ENCODE measurements around the gene RICTOR.

GRCh38 chr5:38921174-38921573 lies 153.0 kb downstream of the RICTOR start:
- no peak for TF ChIP-seq ZSCAN18 (CRISPR knock-in tag; IDR thresholded peaks at IDR 0.05)
- no peak for TF ChIP-seq MXD4 (CRISPR knock-in tag; IDR thresholded peaks at IDR 0.05; ENCODE audit: borderline replicate concordance)
- TF ChIP-seq ATF2 (CRISPR knock-in tag; IDR thresholded peaks at IDR 0.05; ENCODE audit: borderline replicate concordance, low read depth), result no peak
